AG04450 (cell line): Measurements from ENCODE around the gene PLK2. TPM values are rescaled to one million over a fixed set of nuclear protein-coding genes. Genes with fewer than 3 reads are reported as not detected.

ENCODE experiments used
- CTCF ChIA-PET: fragments of 300-600, 350-600 bp; formaldehyde crosslinking; extraction: SDS; loops from one replicate; lab custom pipeline; 2022; ENCODE audit warnings: antibody characterized with exemption, inconsistent platforms; lab: Charles Lee
- POLR2A ChIA-PET: fragments of 350-600 bp; formaldehyde crosslinking; extraction: SDS; loops from one replicate; lab custom pipeline; 2021; ENCODE audit warnings: antibody characterized with exemption, inconsistent platforms; lab: Yijun Ruan, JAX
- DNase-seq: peaks from one replicate; pipeline ENCODE4 v3.0.0-alpha.2; 2011; ENCODE audit warnings: low read depth, low spot score
- H3K27ac ChIP-seq: one replicate; pipeline ENCODE4 v1.5.1; 2012; ENCODE audit warnings: low read depth, low read length, control low read depth
- H3K27me3 ChIP-seq: one replicate; pipeline ENCODE4 v1.6.0; 2012; ENCODE audit warnings: low read length; ENCODE audit not compliant: control insufficient read depth, insufficient read depth
- H3K4me3 ChIP-seq: 2 replicates; pipeline ENCODE4 v1.5.1; 2011; ENCODE audit warnings: mild to moderate bottlenecking, low read depth, low read length, control low read depth
- H3K9me3 ChIP-seq: 2 replicates; pipeline ENCODE4 v1.5.1; 2012; ENCODE audit warnings: low read length; ENCODE audit not compliant: control insufficient read depth, insufficient read depth
- polyA plus RNA-seq: library from polyadenylated mRNA; depleted of rRNA; stranded (reverse); fragments of >200 nt; gene quantifications from 2 replicates; pipeline ENCODE4 v1.2.3, GENCODE V29; 2011
- TF ChIP-seq, protein P1 (sequence below): IDR thresholded peaks from 2 replicates; pipeline ENCODE4 v1.5.1; 2011; ENCODE audit warnings: low read depth, low read length, control low read depth, inconsistent platforms

PLK2 gene
- polyA plus RNA-seq, 1 experiment = 229 TPM

DNA sequence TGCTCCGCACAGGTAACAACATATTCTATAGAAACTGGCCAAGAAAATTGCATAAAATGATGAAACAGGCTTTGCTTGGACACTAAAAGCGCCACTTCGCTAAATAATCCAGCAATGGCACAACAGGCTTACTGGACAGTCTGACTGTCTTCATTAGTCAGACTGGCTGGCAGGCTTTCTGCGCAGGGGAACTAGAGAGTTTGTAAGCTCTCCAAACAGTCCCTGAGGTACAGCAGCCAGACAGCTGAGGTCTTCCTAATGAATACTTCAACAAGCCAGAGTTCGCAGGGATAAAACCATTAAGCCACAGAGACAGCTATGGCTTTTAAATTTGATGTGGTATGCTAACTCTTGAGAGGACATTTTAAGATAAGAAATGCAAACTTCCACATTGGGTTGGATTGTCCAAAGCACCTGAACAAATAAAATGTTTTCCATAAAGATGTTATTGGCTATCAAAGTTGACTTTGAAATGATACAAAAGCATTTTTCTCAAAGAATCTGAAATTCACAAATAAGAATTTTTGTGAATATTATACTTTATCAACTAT, 20.7 kb downstream of the PLK2 start:
- no peak overlapping the region for H3K4me3 ChIP-seq
- TF ChIP-seq, protein P1, sequence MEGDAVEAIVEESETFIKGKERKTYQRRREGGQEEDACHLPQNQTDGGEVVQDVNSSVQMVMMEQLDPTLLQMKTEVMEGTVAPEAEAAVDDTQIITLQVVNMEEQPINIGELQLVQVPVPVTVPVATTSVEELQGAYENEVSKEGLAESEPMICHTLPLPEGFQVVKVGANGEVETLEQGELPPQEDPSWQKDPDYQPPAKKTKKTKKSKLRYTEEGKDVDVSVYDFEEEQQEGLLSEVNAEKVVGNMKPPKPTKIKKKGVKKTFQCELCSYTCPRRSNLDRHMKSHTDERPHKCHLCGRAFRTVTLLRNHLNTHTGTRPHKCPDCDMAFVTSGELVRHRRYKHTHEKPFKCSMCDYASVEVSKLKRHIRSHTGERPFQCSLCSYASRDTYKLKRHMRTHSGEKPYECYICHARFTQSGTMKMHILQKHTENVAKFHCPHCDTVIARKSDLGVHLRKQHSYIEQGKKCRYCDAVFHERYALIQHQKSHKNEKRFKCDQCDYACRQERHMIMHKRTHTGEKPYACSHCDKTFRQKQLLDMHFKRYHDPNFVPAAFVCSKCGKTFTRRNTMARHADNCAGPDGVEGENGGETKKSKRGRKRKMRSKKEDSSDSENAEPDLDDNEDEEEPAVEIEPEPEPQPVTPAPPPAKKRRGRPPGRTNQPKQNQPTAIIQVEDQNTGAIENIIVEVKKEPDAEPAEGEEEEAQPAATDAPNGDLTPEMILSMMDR = no peak
- H3K9me3 ChIP-seq = no peaks in the 10 kb centered on the region
- ChIA-PET CTCF (no interaction called here), POLR2A (no interaction called here)
- H3K27me3 ChIP-seq = no peaks in the 10 kb centered on the region
- DNase-seq = no peak
- H3K27ac ChIP-seq = no peak overlapping the region

DNA sequence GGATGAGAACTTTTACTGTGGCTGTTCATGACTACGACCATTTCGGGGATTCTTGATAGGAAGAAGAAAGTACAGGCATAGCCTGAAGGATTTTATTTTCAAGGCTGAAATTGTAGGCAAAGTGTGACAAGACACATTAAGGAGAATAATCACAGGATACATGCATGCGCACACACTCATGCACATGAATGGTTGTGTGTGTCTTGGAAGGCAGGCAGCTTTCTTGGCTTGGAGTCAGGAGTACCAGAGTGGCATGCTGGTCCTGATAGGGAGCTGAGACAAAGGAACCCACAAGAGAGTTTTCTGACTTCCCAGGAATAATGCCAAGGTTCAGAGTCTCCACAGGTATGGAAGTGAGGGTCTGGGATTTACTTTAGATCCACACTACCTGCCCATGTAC, 22.2 kb downstream of the PLK2 start:
- Histone ChIP-seq H3K27me3 (no peaks in the 10 kb centered on the region), H3K4me3 (no peak overlapping the region), H3K9me3 (no peaks in the 10 kb centered on the region), H3K27ac (peak overlapping the region; percentile 21)
- TF ChIP-seq, protein P1 = no peak
- POLR2A ChIA-PET = no interaction called here
- CTCF ChIA-PET = interaction anchor here (1.0 kb wide), 1 partner anchor 23 kb away, joined by 3 read pairs; no protein-coding TSS in a partner anchor
- DNase-seq = no peak

DNA sequence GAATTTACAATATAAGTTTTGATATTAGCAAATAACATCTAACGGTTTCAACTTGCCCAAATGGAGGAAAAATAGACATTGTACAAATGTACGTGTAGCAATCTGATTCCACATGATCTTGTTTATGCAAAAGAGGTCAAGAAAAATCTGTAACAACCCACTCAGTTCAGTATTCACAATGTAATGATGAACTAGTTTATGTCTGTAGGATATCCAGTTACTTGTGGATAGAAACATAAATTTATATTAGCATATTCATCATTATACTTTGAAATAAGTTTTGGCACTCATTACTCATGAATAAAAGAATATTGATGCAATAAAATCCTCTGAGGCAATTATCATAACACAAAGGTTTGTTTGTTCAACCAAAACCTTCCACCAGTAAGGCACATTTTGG, 28.1 kb downstream of the PLK2 start:
- TF ChIP-seq, protein P1 = no peak
- POLR2A ChIA-PET = no interaction called here
- H3K27me3 ChIP-seq = no peaks in the 10 kb centered on the region
- DNase-seq = no peak
- H3K4me3 ChIP-seq = no peak overlapping the region
- CTCF ChIA-PET = interaction anchor here (1.1 kb wide), 1 partner anchor 35 kb away, joined by 3 read pairs; no protein-coding TSS in a partner anchor
- no peak overlapping the region for H3K27ac ChIP-seq
- no peaks in the 10 kb centered on the region for H3K9me3 ChIP-seq

DNA sequence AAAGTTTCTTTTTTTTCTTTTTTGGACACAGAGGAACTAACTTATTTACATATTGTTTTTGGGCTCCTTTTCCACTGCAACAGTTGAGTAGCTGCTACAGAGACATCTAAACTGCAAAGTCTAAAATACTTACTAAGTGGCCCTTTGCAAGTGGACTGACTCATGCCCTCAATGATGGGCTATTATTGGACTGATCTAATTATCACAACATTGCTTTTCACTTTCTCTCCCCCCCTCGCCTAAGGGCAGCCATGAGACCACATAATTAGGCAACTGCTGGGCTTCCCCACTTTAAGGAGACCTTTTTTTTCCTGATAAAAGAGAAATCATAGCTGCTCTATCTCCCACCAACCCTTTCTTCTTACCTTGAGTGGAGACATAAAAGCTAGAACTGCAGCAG, 47.0 kb downstream of the PLK2 start:
- H3K4me3 ChIP-seq = no peak overlapping the region
- no peaks in the 10 kb centered on the region for H3K27me3 ChIP-seq
- TF ChIP-seq, protein P1 = no peak
- CTCF ChIA-PET = no interaction called here
- no peak overlapping the region for H3K27ac ChIP-seq
- H3K9me3 ChIP-seq = no peaks in the 10 kb centered on the region
- DNase-seq = no peak
- POLR2A ChIA-PET = no interaction called here

DNA sequence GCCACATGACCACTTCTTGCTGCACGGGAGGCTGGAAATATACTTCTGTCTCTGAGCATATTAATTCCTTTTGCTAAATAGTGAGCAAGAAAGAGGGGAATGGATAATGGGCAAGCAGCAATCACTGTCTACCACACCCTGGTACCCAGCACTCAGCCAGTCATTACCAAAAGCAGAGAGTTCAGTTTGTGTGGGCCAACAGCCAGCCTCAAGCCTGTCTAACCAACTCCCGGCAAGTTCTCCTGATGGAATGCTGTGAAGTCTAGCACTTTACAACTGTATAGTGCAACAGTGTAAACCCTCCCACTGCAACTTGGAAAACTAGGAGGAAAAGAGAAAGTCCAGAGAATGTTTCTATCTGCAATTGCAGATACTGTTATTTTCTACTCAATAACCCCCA, 47.8 kb downstream of the PLK2 start:
- Histone ChIP-seq H3K27me3 (no peaks in the 10 kb centered on the region), H3K27ac (no peak overlapping the region), H3K9me3 (no peaks in the 10 kb centered on the region), H3K4me3 (no peak overlapping the region)
- TF ChIP-seq, protein P1 = no peak
- ChIA-PET POLR2A (no interaction called here), CTCF (no interaction called here)
- no peak for DNase-seq
